Testis (tissue), 2 donors: ENCODE data around the gene GTPBP1.

Source experiments
- CTCF ChIP-seq, 3 experiments: fragments of 450-650 bp in 2 of 3; fragments of 200-600 bp in 1 of 3; sonication (generic) in 1 of 3; IDR thresholded peaks; one replicate each; pipeline ENCODE4 v1.5.1; 2016 to 2019; ENCODE audit warnings: antibody characterized with exemption in 3 of 3, mild to moderate bottlenecking in 2 of 3, moderate library complexity in 1 of 3
- POLR2A ChIP-seq: fragments of 450-650 bp; IDR thresholded peaks from one replicate; pipeline ENCODE4 v1.6.1; 2017; ENCODE audit warnings: antibody characterized with exemption, mild to moderate bottlenecking, moderate library complexity

GRCh38 chr22:38741576-38741975 is 35.8 kb downstream of the GTPBP1 start:
- no peak for TF ChIP-seq CTCF (IDR thresholded peaks at IDR 0.05)
- TF ChIP-seq POLR2A, result no peak
